ENCODE results near the gene ZDHHC14.

ZDHHC14 gene

GRCh38 chr6:157396026-157396425, 15.0 kb downstream of the ZDHHC14 start:
- peaks cover 7% of the 10 kb centered on the region for H3K9me3 ChIP-seq (ENCODE audit: insufficient read depth, low read length)
- TF ChIP-seq ZNF274 (IDR thresholded peaks at IDR 0.05; ENCODE audit: low read depth, low read length) (no peak), SUZ12 (IDR thresholded peaks at IDR 0.05; ENCODE audit: extremely low read depth, insufficient read depth, insufficient read length) (no peak), YY1 (IDR thresholded peaks at IDR 0.05; ENCODE audit: insufficient read depth, insufficient read length) (no peak)
- no peaks in the 10 kb centered on the region for H3K36me3 ChIP-seq (ENCODE audit: insufficient read depth, insufficient read length, low read length)
- DNase-seq (ENCODE audit: low read depth, low spot score), result no peak
- H3K4me3 ChIP-seq (ENCODE audit: insufficient read length, low read depth), result no peak overlapping the region
- H3K9ac ChIP-seq (ENCODE audit: insufficient read length, low read depth), result no peak overlapping the region
- H3K27me3 ChIP-seq (ENCODE audit: insufficient read depth, insufficient read length), result no peaks in the 10 kb centered on the region
- no peaks in the 10 kb centered on the region for H3K4me1 ChIP-seq (ENCODE audit: insufficient read depth, insufficient read length)

DNA sequence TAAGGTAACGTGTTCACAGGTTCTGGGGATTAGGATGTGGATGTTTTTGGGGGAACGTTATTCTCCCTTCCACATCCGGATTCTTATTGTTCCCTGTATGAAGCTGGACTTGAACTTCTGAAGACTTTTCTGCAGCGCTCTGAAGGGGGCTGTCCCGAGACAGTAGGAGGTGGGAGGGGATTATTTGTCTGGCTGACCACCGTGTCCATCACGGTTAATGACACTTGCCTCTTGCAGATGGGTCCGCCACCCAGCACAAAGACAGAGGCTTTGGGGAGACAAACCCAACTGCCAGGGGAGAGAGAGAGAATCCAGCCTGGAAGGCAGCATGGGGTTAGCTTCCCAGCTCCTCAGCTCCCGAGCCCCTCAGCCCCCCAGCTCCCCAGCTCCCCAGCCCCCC, 16.7 kb downstream of the ZDHHC14 start:
- no peaks in the 10 kb centered on the region for H3K27me3 ChIP-seq (ENCODE audit: insufficient read depth, insufficient read length)
- TF ChIP-seq YY1 (IDR thresholded peaks at IDR 0.05; ENCODE audit: insufficient read depth, insufficient read length), result no peak
- TF ChIP-seq SUZ12 (IDR thresholded peaks at IDR 0.05; ENCODE audit: extremely low read depth, insufficient read depth, insufficient read length), result no peak
- no peak for TF ChIP-seq ZNF274 (IDR thresholded peaks at IDR 0.05; ENCODE audit: low read depth, low read length)
- H3K9me3 ChIP-seq (ENCODE audit: insufficient read depth, low read length), result no peaks in the 10 kb centered on the region
- no peak overlapping the region for H3K4me3 ChIP-seq (ENCODE audit: insufficient read length, low read depth)
- H3K4me1 ChIP-seq (ENCODE audit: insufficient read depth, insufficient read length), result no peaks in the 10 kb centered on the region
- H3K36me3 ChIP-seq (ENCODE audit: insufficient read depth, insufficient read length, low read length), result no peaks in the 10 kb centered on the region
- no peak for DNase-seq (ENCODE audit: low read depth, low spot score)
- no peak overlapping the region for H3K9ac ChIP-seq (ENCODE audit: insufficient read length, low read depth)

GRCh38 chr6:157398151-157398550, 17.2 kb downstream of the ZDHHC14 start:
- TF ChIP-seq ZNF274 (IDR thresholded peaks at IDR 0.05; ENCODE audit: low read depth, low read length) (no peak), SUZ12 (IDR thresholded peaks at IDR 0.05; ENCODE audit: extremely low read depth, insufficient read depth, insufficient read length) (no peak), YY1 (IDR thresholded peaks at IDR 0.05; ENCODE audit: insufficient read depth, insufficient read length) (no peak)
- Histone ChIP-seq H3K4me3 (ENCODE audit: insufficient read length, low read depth) (no peak overlapping the region), H3K9me3 (ENCODE audit: insufficient read depth, low read length) (no peaks in the 10 kb centered on the region), H3K4me1 (ENCODE audit: insufficient read depth, insufficient read length) (no peaks in the 10 kb centered on the region), H3K27me3 (ENCODE audit: insufficient read depth, insufficient read length) (no peaks in the 10 kb centered on the region), H3K9ac (ENCODE audit: insufficient read length, low read depth) (no peak overlapping the region), H3K36me3 (ENCODE audit: insufficient read depth, insufficient read length, low read length) (no peaks in the 10 kb centered on the region)
- no peak for DNase-seq (ENCODE audit: low read depth, low spot score)

DNA sequence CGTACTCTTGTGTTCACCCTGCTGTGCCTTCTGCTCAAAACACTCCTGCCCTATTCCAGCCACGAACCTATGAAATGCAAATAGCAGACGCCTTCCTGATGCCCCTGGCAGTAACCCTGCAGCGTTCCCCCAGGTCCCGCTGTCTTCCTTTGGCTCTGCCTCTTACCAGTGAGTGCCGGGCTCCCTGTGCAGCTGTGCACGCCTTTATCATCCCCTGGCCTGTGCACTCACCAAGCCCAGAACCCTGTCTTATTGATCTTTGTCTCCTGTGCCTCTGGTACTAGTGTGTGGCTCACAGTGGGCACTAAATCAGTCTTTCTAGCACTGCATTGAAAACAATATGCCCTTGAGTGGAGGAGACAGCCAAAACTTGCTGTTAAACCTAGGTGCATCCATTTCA, 19.7 kb downstream of the ZDHHC14 start:
- TF ChIP-seq ZNF274 (IDR thresholded peaks at IDR 0.05; ENCODE audit: low read depth, low read length) (no peak), YY1 (IDR thresholded peaks at IDR 0.05; ENCODE audit: insufficient read depth, insufficient read length) (no peak), SUZ12 (IDR thresholded peaks at IDR 0.05; ENCODE audit: extremely low read depth, insufficient read depth, insufficient read length) (no peak)
- no peak for DNase-seq (ENCODE audit: low read depth, low spot score)
- H3K27me3 ChIP-seq (ENCODE audit: insufficient read depth, insufficient read length), result no peaks in the 10 kb centered on the region
- no peaks in the 10 kb centered on the region for H3K36me3 ChIP-seq (ENCODE audit: insufficient read depth, insufficient read length, low read length)
- H3K9ac ChIP-seq (ENCODE audit: insufficient read length, low read depth), result no peak overlapping the region
- H3K9me3 ChIP-seq (ENCODE audit: insufficient read depth, low read length), result no peaks in the 10 kb centered on the region
- H3K4me1 ChIP-seq (ENCODE audit: insufficient read depth, insufficient read length), result peaks cover 3% of the 10 kb centered on the region
- no peak overlapping the region for H3K4me3 ChIP-seq (ENCODE audit: insufficient read length, low read depth)

DNA sequence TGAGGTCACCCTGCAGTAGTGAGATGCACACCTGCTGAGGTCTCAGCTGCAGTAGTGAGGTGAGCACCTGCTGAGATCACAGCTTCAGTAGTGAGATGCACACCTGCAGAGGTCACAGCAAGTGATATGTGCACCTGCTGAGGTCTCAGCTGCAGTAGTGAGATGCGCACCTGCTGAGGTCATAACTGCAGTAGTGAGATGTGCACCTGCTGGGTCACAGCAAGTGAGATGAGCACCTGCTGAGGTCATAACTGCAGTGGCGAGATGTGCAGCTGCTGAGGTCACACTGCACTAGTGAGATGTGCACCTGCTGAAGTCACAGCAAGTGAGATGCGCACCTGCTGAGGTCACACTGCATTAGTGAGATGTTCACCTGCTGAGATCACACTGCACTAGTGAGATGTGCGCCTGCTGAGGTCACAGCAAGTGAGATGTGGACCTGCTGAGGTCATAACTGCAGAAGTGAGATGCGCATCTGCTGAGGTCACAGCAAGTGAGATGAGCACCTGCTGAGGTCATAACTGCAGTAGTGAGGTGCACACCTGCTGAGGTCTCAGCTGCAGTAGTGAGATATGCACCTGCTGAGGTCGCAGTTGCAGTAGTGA, 20.8 kb downstream of the ZDHHC14 start:
- H3K9ac ChIP-seq (ENCODE audit: insufficient read length, low read depth), result no peak overlapping the region
- no peak for TF ChIP-seq YY1 (IDR thresholded peaks at IDR 0.05; ENCODE audit: insufficient read depth, insufficient read length)
- TF ChIP-seq SUZ12 (IDR thresholded peaks at IDR 0.05; ENCODE audit: extremely low read depth, insufficient read depth, insufficient read length), result no peak
- no peak for TF ChIP-seq ZNF274 (IDR thresholded peaks at IDR 0.05; ENCODE audit: low read depth, low read length)
- no peaks in the 10 kb centered on the region for H3K36me3 ChIP-seq (ENCODE audit: insufficient read depth, insufficient read length, low read length)
- H3K9me3 ChIP-seq (ENCODE audit: insufficient read depth, low read length), result no peaks in the 10 kb centered on the region
- H3K4me1 ChIP-seq (ENCODE audit: insufficient read depth, insufficient read length), result peaks cover 3% of the 10 kb centered on the region
- DNase-seq (ENCODE audit: low read depth, low spot score), result no peak
- H3K27me3 ChIP-seq (ENCODE audit: insufficient read depth, insufficient read length), result no peaks in the 10 kb centered on the region
- H3K4me3 ChIP-seq (ENCODE audit: insufficient read length, low read depth), result no peak overlapping the region

DNA sequence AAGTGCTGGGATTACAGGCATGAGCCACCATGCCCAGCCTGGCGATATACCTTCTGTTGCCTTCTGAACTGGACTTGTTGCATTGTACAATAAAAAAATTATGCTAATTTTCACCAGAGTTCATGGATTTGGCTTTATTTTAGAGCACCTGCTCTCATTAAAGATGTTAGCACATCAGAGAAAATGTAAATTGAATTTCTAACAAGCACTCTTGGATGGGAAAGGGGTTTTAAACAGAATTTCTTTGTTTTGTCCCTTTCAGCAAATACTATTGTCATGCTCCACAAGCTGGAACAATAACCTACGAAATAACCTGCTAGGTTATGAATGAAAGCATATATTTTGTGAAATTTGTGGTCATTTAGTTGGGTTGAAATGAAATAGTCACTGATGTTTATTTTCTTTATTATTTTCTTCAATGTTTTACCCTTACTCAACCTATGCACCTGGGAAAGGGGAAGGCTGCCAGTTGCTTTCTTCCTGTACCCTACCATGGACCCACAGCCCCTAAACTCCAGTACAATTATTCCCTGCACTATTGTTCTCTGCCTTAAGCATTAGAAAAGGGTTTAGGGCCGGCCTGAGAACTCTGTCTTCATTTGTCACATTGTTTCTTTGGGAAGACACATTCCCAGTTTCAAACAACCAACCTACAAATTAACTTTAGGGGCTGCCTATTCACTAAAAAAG, 22.2 kb downstream of the ZDHHC14 start:
- Histone ChIP-seq H3K4me3 (ENCODE audit: insufficient read length, low read depth) (no peak overlapping the region), H3K9me3 (ENCODE audit: insufficient read depth, low read length) (no peaks in the 10 kb centered on the region), H3K36me3 (ENCODE audit: insufficient read depth, insufficient read length, low read length) (no peaks in the 10 kb centered on the region), H3K4me1 (ENCODE audit: insufficient read depth, insufficient read length) (peaks cover 3% of the 10 kb centered on the region), H3K27me3 (ENCODE audit: insufficient read depth, insufficient read length) (no peaks in the 10 kb centered on the region), H3K9ac (ENCODE audit: insufficient read length, low read depth) (no peak overlapping the region)
- no peak for DNase-seq (ENCODE audit: low read depth, low spot score)
- TF ChIP-seq SUZ12 (IDR thresholded peaks at IDR 0.05; ENCODE audit: extremely low read depth, insufficient read depth, insufficient read length) (no peak), YY1 (IDR thresholded peaks at IDR 0.05; ENCODE audit: insufficient read depth, insufficient read length) (no peak), ZNF274 (IDR thresholded peaks at IDR 0.05; ENCODE audit: low read depth, low read length) (no peak)

GRCh38 chr6:157403686-157404051, 22.7 kb downstream of the ZDHHC14 start:
- no peaks in the 10 kb centered on the region for H3K27me3 ChIP-seq (ENCODE audit: insufficient read depth, insufficient read length)
- H3K36me3 ChIP-seq (ENCODE audit: insufficient read depth, insufficient read length, low read length), result no peaks in the 10 kb centered on the region
- DNase-seq (ENCODE audit: low read depth, low spot score), result no peak
- H3K4me1 ChIP-seq (ENCODE audit: insufficient read depth, insufficient read length), result peaks cover 3% of the 10 kb centered on the region
- no peak for TF ChIP-seq SUZ12 (IDR thresholded peaks at IDR 0.05; ENCODE audit: extremely low read depth, insufficient read depth, insufficient read length)
- no peak for TF ChIP-seq YY1 (IDR thresholded peaks at IDR 0.05; ENCODE audit: insufficient read depth, insufficient read length)
- TF ChIP-seq ZNF274 (IDR thresholded peaks at IDR 0.05; ENCODE audit: low read depth, low read length), result no peak
- no peaks in the 10 kb centered on the region for H3K9me3 ChIP-seq (ENCODE audit: insufficient read depth, low read length)
- no peak overlapping the region for H3K9ac ChIP-seq (ENCODE audit: insufficient read length, low read depth)
- no peak overlapping the region for H3K4me3 ChIP-seq (ENCODE audit: insufficient read length, low read depth)
